HG03039 (cell line): Measurements from ENCODE around the gene FAM219A.
"Not testable (repeated sequence)": the region's sequence is repeated elsewhere in the genome, so short reads cannot be mapped to it uniquely, and the experiment has no call there.

Source experiments
- ATAC-seq: cut with Tn5 transposase; IDR thresholded peaks from one replicate; pipeline ENCODE4 v1.9.1; 2021; ENCODE audit warnings: mild to moderate bottlenecking, moderate library complexity; ENCODE audit not compliant: unreplicated experiment

The FAM219A gene

GRCh38 chr9:34363619-34364351 is 94.6 kb downstream of the FAM219A start:
- no peak for ATAC-seq

GRCh38 chr9:34362614-34363214 is 95.7 kb downstream of the FAM219A start:
- no peak for ATAC-seq

- not testable (repeated sequence) for ATAC-seq
Observed at GRCh38 chr9:34352957-34353356, 105.4 kb downstream of the FAM219A start.

GRCh38 chr9:34352122-34352652 is 106.2 kb downstream of the FAM219A start:
- not testable (repeated sequence) for ATAC-seq

GRCh38 chr9:34349324-34349723 is 109.0 kb downstream of the FAM219A start:
- ATAC-seq = no peak
